C4-2B (cell line): Measurements from ENCODE around the gene ABCA5.

ENCODE experiments used
- H3K27ac ChIP-seq: fragments of 450-650 bp; 2 replicates; pipeline ENCODE4 v1.5.1; 2017
- ZFX ChIP-seq: fragments of 450-650 bp; IDR thresholded peaks from 2 replicates; pipeline ENCODE4 v1.6.1; 2017
- TF ChIP-seq, protein P1 (sequence below): fragments of 450-650 bp; conservative IDR thresholded peaks from 2 replicates; pipeline ENCODE4 v1.5.1; 2017; ENCODE audit warnings: mild to moderate bottlenecking

ABCA5 gene

DNA sequence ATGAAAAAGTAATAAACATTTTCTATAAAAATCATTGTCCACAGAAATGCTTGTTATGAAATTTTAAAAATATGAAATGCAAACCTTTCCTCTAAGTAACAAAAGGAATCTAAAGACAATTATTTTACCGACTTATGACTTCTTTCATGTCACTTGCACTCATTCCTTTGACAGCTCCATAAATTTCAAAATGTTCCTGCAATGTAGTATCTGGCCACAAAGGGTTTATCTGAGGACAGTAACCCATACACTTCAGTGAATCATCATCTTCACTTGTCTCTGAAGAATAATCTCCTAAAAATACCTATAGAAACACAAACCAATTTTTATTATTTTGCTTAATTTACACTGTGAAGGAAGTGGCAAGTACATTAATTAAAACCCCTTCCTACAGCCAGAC is 72.7 kb downstream of the ABCA5 start:
- H3K27ac ChIP-seq = no peak overlapping the region
- TF ChIP-seq ZFX = no peak
- TF ChIP-seq, protein P1, sequence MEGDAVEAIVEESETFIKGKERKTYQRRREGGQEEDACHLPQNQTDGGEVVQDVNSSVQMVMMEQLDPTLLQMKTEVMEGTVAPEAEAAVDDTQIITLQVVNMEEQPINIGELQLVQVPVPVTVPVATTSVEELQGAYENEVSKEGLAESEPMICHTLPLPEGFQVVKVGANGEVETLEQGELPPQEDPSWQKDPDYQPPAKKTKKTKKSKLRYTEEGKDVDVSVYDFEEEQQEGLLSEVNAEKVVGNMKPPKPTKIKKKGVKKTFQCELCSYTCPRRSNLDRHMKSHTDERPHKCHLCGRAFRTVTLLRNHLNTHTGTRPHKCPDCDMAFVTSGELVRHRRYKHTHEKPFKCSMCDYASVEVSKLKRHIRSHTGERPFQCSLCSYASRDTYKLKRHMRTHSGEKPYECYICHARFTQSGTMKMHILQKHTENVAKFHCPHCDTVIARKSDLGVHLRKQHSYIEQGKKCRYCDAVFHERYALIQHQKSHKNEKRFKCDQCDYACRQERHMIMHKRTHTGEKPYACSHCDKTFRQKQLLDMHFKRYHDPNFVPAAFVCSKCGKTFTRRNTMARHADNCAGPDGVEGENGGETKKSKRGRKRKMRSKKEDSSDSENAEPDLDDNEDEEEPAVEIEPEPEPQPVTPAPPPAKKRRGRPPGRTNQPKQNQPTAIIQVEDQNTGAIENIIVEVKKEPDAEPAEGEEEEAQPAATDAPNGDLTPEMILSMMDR = no peak

DNA sequence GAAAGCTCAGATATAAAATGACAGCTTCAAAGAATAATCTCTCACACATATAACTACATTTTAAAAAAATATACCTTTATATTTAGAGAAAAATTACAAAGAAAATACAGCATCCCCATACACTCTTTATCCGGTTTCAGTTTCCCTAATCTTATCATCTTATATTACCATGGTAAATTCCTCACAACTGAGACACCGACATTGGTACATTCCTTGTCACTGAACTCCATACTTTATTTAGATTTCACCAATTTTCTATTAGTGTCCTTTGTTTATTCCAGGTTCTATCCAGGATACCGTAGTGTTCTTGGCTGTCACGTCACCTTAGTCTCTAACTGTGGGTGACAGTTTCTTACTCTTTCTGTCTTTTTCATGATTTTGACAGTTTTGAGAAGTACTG is 76.3 kb downstream of the ABCA5 start:
- no peak for TF ChIP-seq ZFX
- TF ChIP-seq, protein P1 = no peak
- no peak overlapping the region for H3K27ac ChIP-seq

DNA sequence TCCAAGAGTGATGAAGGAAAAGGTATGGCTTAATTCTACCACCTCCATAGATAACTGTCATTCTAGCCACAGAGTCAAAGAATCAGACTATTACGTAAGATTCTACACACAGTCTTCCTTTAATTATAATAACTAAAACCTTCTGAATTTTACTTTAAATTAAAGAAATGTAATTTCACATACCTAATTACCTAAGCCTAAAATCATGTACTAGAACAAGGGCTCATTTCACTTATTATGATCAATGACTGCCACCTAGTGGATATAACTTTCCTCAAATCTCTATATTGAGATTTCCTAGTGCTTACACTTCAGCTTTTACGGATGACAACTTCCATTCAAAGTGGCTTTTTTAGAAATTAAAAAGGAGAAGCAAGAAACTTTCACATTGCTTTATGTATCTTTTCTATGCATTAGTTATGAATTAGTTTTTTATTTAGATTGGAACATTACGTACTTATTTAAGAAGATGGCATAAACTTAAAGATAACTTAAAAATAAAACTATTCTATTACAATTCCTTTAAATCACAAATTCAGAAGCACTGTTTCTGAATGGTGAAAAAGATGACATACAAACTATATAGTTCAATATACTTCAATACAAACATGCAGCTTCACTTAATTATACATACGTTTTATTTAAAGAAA is 80.1 kb downstream of the ABCA5 start:
- no peak overlapping the region for H3K27ac ChIP-seq
- TF ChIP-seq, protein P1 = peak; percentile 78
- no peak for TF ChIP-seq ZFX

DNA sequence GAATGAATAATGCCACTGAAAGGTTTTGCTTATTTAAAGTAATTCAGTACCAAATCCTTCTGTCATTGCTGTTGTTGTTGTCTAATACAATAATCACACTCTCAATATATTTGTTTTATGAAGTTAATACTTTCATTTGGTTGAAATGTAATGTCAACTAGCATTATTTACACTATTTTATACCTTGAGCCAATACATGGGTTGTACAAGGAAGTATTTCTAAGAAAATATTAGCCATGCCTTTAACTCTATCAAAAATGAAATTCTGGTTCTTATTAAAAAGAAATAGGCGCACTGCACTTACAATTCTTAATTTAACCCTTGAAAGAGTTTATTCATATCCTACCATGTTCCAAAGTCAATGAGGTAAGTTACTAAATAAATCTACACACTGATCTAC is 80.7 kb downstream of the ABCA5 start:
- H3K27ac ChIP-seq = no peak overlapping the region
- no peak for TF ChIP-seq ZFX
- TF ChIP-seq, protein P1 = no peak

DNA sequence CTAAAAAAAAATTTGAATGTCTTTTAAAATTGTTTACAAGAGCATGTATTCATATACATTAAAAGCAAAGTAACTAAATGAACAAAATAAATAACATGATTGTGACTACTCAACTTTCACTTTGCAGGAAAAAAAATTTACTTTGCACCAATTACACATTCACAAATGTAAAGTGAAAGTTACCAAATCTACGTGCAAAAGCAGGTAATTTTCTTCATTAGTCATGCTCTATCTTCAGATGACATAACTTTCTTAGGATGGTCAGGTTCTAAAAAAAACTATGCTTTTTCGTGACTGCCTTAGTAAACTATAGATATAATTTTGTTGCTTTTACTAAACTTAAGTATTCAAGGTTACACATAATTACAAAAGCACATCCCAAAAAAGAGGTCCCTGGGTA is 81.3 kb downstream of the ABCA5 start:
- TF ChIP-seq, protein P1 = no peak
- no peak for TF ChIP-seq ZFX
- H3K27ac ChIP-seq = no peak overlapping the region

DNA sequence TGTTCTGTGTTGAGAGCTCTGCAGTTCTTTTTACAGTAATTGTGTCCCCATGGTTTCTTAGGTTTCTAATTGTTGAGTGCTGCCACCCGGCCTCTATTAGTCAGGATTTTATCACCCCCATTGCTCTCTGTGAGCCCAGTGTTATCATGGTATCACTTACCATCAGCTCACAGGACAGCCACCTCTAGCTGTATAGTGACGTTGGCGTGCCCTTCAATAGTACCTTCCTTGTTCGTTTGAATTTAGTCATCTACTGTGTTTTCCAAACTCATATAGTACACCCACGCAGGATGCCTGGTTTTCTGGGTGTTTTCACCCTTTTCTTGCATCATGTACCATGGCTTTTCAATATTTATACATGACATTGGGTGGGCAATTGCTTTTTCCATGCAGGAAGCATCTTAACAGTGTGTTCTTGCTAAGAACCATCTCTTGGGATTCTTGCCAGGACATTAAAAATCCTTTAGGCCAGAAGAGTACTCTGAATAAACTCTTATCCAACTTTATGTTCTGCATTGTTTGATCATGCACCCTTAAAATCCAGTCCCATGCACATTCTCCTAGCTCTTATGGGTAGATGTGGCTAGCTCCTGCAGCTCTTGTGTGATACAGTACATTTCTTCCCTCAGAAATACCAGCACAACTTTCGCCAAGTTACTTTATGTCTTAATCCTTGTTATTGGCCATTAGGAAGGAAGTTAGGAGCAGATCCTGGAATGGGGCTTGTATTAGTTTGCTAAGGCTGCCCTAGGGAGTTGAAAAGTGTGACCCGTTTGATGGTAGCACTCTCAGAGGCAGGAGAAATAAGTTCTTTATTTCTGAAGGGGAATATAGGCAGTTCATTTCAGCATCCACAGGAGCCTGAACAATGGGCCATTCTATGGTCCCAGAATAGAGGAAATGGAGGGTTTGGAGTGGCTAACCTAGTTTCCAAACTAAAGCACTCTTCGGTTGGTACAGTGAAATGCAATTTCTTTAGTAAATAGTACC is 87.0 kb downstream of the ABCA5 start:
- peak overlapping the region; percentile 38; the same call in 1 of the 2 replicates for H3K27ac ChIP-seq
- no peak for TF ChIP-seq ZFX
- TF ChIP-seq, protein P1 = no peak

DNA sequence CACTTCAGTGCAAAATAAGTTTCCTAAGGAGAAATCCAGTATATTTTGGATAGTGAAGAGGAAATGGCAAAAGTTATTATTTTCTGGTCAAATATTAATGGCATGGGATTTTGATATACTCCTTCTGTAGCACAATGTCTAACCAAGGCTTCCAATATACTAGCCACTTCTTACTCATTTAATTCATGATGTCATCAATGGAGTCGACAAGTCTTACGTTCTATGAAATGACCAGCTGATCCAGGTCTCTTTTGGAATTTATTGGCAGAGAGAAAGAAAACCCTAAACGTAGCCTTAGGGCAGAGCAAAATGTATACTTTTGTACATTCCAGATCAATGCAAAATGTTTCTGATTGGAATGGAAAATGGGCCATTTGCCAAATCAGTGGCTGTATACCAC is 90.0 kb downstream of the ABCA5 start:
- TF ChIP-seq, protein P1 = no peak
- no peak for TF ChIP-seq ZFX

More for the DNA sequence above, 90.0 kb downstream of the ABCA5 start:
- H3K27ac ChIP-seq = no peak overlapping the region
